A549 (cell line): ENCODE data around the gene SPATA13. TPM values are rescaled to one million over a fixed set of nuclear protein-coding genes. Genes with fewer than 3 reads are reported as not detected.

Experiments
- ATAC-seq, 2 experiments: fragments of 200-7000 bp in 1 of 2; fragments of >200 bp in 1 of 2; cut with Nextera tagmentation in 1 of 2; cut with Tn5 transposase in 1 of 2; 3 replicates each; pipeline versions ENCODE4 v1.8.0 to v1.9.1; 2018 to 2020; ENCODE audit warnings: mild to moderate bottlenecking in 1 of 2, moderate library complexity in 1 of 2
- CTCF ChIA-PET: fragments of 300-600 bp; sonication (Branson Sonifier 250); formaldehyde crosslinking; extraction: SDS; loops from one replicate; lab custom pipeline; 2021; ENCODE audit warnings: antibody characterized with exemption, inconsistent platforms; lab: Yijun Ruan, JAX
- POLR2A ChIA-PET: fragments of 350-600 bp; formaldehyde crosslinking; extraction: SDS; loops from one replicate; lab custom pipeline; 2021; ENCODE audit warnings: antibody characterized with exemption, inconsistent platforms; lab: Yijun Ruan, JAX
- DNase-seq, 2 experiments: peaks; one replicate each; pipeline versions ENCODE4 v3.0.0 to v3.0.0-alpha.2; 2011 to 2016; ENCODE audit warnings: low read depth in 1 of 2, low spot score in 1 of 2
- FAIRE-seq: peaks from 2 replicates; lab custom pipeline; 2011; peaks lifted over from hg19 to GRCh38; lab: Jason Lieb, UNC
- H3K27ac ChIP-seq, 2 experiments: fragments of >200 bp; sonication (Bioruptor Twin); formaldehyde crosslinking; 3 replicates each; pipeline ENCODE4 v1.5.1; 2016 to 2017
- H3K4me1 ChIP-seq: fragments of >200 bp; sonication (Bioruptor Twin); formaldehyde crosslinking; 3 replicates; pipeline ENCODE4 v1.6.1; 2016
- H3K4me2 ChIP-seq: fragments of >200 bp; sonication (Bioruptor Twin); formaldehyde crosslinking; 3 replicates; pipeline ENCODE4 v1.6.1; 2016
- H3K4me3 ChIP-seq: fragments of >200 bp; sonication (Bioruptor Twin); formaldehyde crosslinking; 3 replicates; pipeline ENCODE4 v1.5.1; 2016
- H3K9me3 ChIP-seq: fragments of >200 bp; sonication (Bioruptor Twin); formaldehyde crosslinking; 3 replicates; pipeline ENCODE4 v1.6.1; 2016
- BHLHE40 ChIP-seq: IDR thresholded peaks from 2 replicates; pipeline ENCODE4 v1.6.1; 2012; ENCODE audit warnings: low read depth, low read length, inconsistent platforms
- CBX2 ChIP-seq: fragments of 200-600 bp; sonication (generic); IDR thresholded peaks from 2 replicates; pipeline ENCODE4 v1.6.1; 2016; ENCODE audit warnings: low read depth, mild to moderate bottlenecking, borderline replicate concordance
- CHD2 ChIP-seq: fragments of 150-350 bp; IDR thresholded peaks from 2 replicates; pipeline ENCODE4 v1.6.1; 2014; ENCODE audit warnings: low read length; ENCODE audit not compliant: partially characterized antibody
- HDAC2 ChIP-seq: fragments of 200-600 bp; sonication (generic); IDR thresholded peaks from 2 replicates; pipeline ENCODE4 v1.6.1; 2016
- HOXB13 ChIP-seq: fragments of 250-450 bp; sonication (Bioruptor Pico); IDR thresholded peaks from 2 replicates; pipeline ENCODE4 v1.5.0; 2020; ENCODE audit warnings: low read depth, mild to moderate bottlenecking, moderate library complexity
- JUNB ChIP-seq: fragments of >200 bp; sonication (Bioruptor Twin); formaldehyde crosslinking; IDR thresholded peaks from 2 replicates; pipeline ENCODE4 v1.6.1; 2016
- NR3C1 ChIP-seq: fragments of >200 bp; sonication (Bioruptor Twin); formaldehyde crosslinking; IDR thresholded peaks from 3 replicates; pipeline ENCODE4 v1.6.1; 2017
- POLR2A ChIP-seq: IDR thresholded peaks from 2 replicates; pipeline ENCODE4 v1.6.1; 2012; ENCODE audit warnings: mild to moderate bottlenecking, low read length
- POLR2AphosphoS2 ChIP-seq: conservative IDR thresholded peaks from 2 replicates; pipeline ENCODE4 v1.6.1; 2012; ENCODE audit warnings: low read length, improper control_type of control experiment, inconsistent platforms
- RAD21 ChIP-seq, 2 experiments: fragments of >200 bp in 1 of 2; sonication (Bioruptor Twin) in 1 of 2; formaldehyde crosslinking in 1 of 2; IDR thresholded peaks in 1 of 2; conservative IDR thresholded peaks in 1 of 2; 2 replicates in 1 of 2; 3 replicates in 1 of 2; pipeline ENCODE4 v1.6.1; 2012 to 2018; ENCODE audit warnings: inconsistent platforms in 1 of 2
- RCOR1 ChIP-seq: fragments of 150-350 bp; IDR thresholded peaks from 2 replicates; pipeline ENCODE4 v1.6.1; 2014; ENCODE audit warnings: antibody characterized with exemption, low read length, low read depth
- RFX5 ChIP-seq: fragments of 450-650 bp; IDR thresholded peaks from 2 replicates; pipeline ENCODE4 v1.7.1; 2014; ENCODE audit warnings: antibody characterized with exemption, mild to moderate bottlenecking, moderate library complexity
- RNF2 ChIP-seq: fragments of 200-600 bp; sonication (generic); IDR thresholded peaks from 2 replicates; pipeline ENCODE4 v1.6.1; 2016; ENCODE audit warnings: low read depth, mild to moderate bottlenecking, antibody characterized with exemption, moderate library complexity, borderline replicate concordance
- SMC3 ChIP-seq: fragments of >200 bp; sonication (Bioruptor Twin); formaldehyde crosslinking; IDR thresholded peaks from 3 replicates; pipeline ENCODE4 v1.6.1; 2018; ENCODE audit warnings: inconsistent platforms
- TFCP2L1 ChIP-seq: fragments of 250-450 bp; sonication (Bioruptor Pico); IDR thresholded peaks from 2 replicates; pipeline ENCODE4 v1.5.0; 2021; ENCODE audit warnings: mild to moderate bottlenecking
- WGBS: methylation state at CpG from one replicate; pipeline ENCODE4 v1.1.6; 2017; ENCODE audit errors: missing lambda C conversion rate; 5-methylcytosine and 5-hydroxymethylcytosine counted together
- polyA plus RNA-seq, 4 experiments: library from polyadenylated mRNA; depleted of rRNA in 3 of 4; stranded (reverse); fragments of >200 nt; fragmentation: RNase III in 1 of 4; extraction: RNeasy Plus Mini Kit Qiagen cat#74134 plus additional on column Dnase treatment in 1 of 4; gene quantifications; 2 replicates in 3 of 4; 3 replicates in 1 of 4; pipeline ENCODE4 v1.2.3, GENCODE V29; 2011 to 2017
- TF ChIP-seq, protein P1 (sequence below): fragments of >200 bp; sonication (Bioruptor Twin); formaldehyde crosslinking; IDR thresholded peaks from 3 replicates; pipeline ENCODE4 v1.5.1; 2016
- TF ChIP-seq, protein P2 (sequence below): fragments of 200-600 bp; sonication (generic); IDR thresholded peaks from 2 replicates; pipeline ENCODE4 v1.6.1; 2016; ENCODE audit warnings: antibody characterized with exemption, mild to moderate bottlenecking, moderate library complexity
- TF ChIP-seq, protein P3 (sequence below): fragments of 250-450 bp; sonication (Bioruptor Pico); IDR thresholded peaks from 2 replicates; pipeline ENCODE4 v1.5.0; 2020; ENCODE audit warnings: low read depth, mild to moderate bottlenecking, moderate library complexity
- TF ChIP-seq, protein P4 (sequence below): fragments of 250-450 bp; sonication (Bioruptor Pico); IDR thresholded peaks from 2 replicates; pipeline ENCODE4 v1.5.0; 2021; ENCODE audit warnings: mild to moderate bottlenecking, moderate library complexity, borderline replicate concordance
- TF ChIP-seq, protein P5 (sequence below): IDR thresholded peaks from 2 replicates; pipeline ENCODE4 v1.6.1; 2012

SPATA13 gene
- polyA plus RNA-seq, 2 of the 4 experiments (the other 2 are of a cell fraction): 3.1 to 6.3 TPM

DNA sequence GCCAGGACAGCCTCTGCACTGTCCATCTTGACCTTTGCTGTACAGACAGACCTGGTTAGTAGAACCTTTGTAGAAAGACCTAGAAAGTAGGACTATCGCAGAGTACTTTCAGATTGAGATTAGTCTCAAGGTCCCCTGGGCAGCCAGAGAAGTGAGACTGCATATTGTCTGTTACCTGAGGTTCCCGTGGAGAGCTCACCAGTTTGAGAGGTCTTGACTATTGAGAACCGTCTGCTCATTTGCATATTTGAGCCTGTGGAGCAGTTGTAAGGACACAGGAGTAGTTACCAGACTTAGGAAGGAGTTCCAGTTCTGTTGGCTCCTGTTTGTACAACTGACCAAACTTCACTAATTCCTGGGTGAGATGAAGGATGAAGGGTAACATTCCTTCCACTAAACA is 66.2 kb downstream of the SPATA13 start:
- ATAC-seq (no peak), DNase-seq (no peak)
- POLR2A ChIA-PET: no interaction called here
- no peaks in the 10 kb centered on the region for H3K4me1 ChIP-seq
- TF ChIP-seq RAD21 (conservative IDR thresholded peaks at IDR 0.05 in 1 of 2, IDR thresholded peaks at IDR 0.05 in 1 of 2): no peak
- TF ChIP-seq CBX2: no peak
- no peak for TF ChIP-seq HDAC2
- TF ChIP-seq, protein P1, sequence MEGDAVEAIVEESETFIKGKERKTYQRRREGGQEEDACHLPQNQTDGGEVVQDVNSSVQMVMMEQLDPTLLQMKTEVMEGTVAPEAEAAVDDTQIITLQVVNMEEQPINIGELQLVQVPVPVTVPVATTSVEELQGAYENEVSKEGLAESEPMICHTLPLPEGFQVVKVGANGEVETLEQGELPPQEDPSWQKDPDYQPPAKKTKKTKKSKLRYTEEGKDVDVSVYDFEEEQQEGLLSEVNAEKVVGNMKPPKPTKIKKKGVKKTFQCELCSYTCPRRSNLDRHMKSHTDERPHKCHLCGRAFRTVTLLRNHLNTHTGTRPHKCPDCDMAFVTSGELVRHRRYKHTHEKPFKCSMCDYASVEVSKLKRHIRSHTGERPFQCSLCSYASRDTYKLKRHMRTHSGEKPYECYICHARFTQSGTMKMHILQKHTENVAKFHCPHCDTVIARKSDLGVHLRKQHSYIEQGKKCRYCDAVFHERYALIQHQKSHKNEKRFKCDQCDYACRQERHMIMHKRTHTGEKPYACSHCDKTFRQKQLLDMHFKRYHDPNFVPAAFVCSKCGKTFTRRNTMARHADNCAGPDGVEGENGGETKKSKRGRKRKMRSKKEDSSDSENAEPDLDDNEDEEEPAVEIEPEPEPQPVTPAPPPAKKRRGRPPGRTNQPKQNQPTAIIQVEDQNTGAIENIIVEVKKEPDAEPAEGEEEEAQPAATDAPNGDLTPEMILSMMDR: no peak
- TF ChIP-seq, all 56 proteins: peak for 0
- FAIRE-seq: no peak
- 48% methylated on average over 3 of the region's 3 CpGs for WGBS
- Histone ChIP-seq H3K4me2 (no peak overlapping the region), H3K4me3 (no peak overlapping the region), H3K27ac (no peak overlapping the region), H3K9me3 (no peaks in the 10 kb centered on the region)
- CTCF ChIA-PET: interaction anchor here (8.2 kb wide), 1 partner anchor 206 kb away, joined by 63 read pairs; no protein-coding TSS in a partner anchor

DNA sequence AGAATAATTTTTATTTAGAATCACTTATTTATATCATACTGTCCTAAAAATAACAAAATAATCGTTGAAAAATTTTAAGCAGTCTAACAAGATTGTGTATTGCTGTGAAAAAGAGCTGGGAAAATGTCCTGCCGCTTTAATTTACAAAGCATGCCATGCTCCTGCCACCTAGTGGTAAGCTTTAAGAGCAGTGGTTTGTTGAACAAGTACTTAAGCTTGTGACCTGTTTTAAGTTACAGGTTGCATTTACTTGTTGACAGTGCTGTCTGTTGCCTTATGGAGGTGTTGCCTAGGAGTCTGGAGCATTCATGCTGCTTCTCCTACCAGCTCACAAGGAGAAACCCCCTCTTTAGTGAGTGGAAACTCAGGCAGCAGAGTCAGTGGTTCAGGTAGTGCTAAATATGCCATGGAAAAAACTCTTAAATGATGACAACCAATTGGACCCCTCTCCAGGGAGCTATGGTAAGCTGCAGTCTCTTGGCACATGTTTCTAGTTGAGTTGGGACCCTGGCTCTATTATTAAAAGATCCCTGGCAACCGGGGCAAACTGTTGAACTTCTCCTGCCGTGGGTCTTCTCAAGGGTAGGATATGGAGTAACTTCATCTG is 68.4 kb downstream of the SPATA13 start:
- no peak overlapping the region for H3K27ac ChIP-seq
- ChIA-PET POLR2A (no interaction called here), CTCF (interaction anchor here (0.7 to 8.2 kb wide), 24 partner anchors 9 to 762 kb away, joined by 3 to 63 read pairs (median 4); no protein-coding TSS in a partner anchor)
- 23% methylated on average over 4 of the region's 4 CpGs for WGBS
- ATAC-seq (peak; percentile 64 to 67; a peak in 4 of 6 replicates), DNase-seq (peak; percentile 34 to 72)
- H3K4me2 ChIP-seq: no peak overlapping the region
- TF ChIP-seq POLR2AphosphoS2: no peak
- TF ChIP-seq, protein P1: peak; percentile 74
- TF ChIP-seq, protein P2, sequence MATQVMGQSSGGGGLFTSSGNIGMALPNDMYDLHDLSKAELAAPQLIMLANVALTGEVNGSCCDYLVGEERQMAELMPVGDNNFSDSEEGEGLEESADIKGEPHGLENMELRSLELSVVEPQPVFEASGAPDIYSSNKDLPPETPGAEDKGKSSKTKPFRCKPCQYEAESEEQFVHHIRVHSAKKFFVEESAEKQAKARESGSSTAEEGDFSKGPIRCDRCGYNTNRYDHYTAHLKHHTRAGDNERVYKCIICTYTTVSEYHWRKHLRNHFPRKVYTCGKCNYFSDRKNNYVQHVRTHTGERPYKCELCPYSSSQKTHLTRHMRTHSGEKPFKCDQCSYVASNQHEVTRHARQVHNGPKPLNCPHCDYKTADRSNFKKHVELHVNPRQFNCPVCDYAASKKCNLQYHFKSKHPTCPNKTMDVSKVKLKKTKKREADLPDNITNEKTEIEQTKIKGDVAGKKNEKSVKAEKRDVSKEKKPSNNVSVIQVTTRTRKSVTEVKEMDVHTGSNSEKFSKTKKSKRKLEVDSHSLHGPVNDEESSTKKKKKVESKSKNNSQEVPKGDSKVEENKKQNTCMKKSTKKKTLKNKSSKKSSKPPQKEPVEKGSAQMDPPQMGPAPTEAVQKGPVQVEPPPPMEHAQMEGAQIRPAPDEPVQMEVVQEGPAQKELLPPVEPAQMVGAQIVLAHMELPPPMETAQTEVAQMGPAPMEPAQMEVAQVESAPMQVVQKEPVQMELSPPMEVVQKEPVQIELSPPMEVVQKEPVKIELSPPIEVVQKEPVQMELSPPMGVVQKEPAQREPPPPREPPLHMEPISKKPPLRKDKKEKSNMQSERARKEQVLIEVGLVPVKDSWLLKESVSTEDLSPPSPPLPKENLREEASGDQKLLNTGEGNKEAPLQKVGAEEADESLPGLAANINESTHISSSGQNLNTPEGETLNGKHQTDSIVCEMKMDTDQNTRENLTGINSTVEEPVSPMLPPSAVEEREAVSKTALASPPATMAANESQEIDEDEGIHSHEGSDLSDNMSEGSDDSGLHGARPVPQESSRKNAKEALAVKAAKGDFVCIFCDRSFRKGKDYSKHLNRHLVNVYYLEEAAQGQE: no peak
- TF ChIP-seq RAD21 (conservative IDR thresholded peaks at IDR 0.05 in 1 of 2, IDR thresholded peaks at IDR 0.05 in 1 of 2): peak; percentile 67 to 71
- peak; percentile 59 for TF ChIP-seq SMC3
- TF ChIP-seq, all 56 proteins: peak for 3
- no peaks in the 10 kb centered on the region for H3K9me3 ChIP-seq
- no peak overlapping the region for H3K4me3 ChIP-seq
- H3K4me1 ChIP-seq: no peaks in the 10 kb centered on the region
- FAIRE-seq: no peak

DNA sequence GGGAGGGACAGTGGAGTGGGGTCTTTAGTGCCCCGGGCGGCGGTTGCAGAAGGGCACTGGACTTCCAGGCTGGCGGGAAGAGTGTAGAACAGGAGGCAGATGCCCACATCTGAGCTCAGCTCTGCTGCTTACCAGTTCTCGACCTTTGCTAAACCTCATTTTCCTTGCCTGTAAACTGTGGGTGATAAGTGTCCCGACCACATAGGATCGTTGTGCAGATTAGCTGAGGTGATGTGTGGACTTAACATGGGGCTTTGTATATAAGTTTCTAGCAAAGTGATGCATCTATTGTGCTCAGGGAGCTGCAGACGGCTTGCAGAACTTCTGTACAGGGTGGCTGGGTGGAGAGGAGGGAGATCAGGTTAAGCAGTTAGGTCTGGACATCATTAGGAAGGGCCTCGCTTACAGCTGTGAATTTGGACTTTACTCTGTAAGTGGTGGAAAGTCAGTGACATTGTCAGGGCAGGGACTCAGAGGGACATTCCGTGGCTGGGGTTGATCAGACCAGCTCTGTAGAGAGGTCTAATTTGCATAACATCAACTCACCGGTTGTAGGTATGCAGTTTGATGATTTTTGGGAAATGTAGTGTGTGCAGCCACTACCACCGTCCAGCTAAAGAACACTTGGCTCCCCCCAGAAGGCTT is 70.0 kb downstream of the SPATA13 start:
- Histone ChIP-seq H3K4me3 (no peak overlapping the region), H3K9me3 (no peaks in the 10 kb centered on the region), H3K27ac (no peak overlapping the region), H3K4me1 (no peaks in the 10 kb centered on the region), H3K4me2 (no peak overlapping the region)
- ChIA-PET POLR2A (no interaction called here), CTCF (interaction anchor here (1.1 to 8.2 kb wide), 6 partner anchors 11 to 213 kb away, joined by 3 to 63 read pairs (median 4); no protein-coding TSS in a partner anchor)
- ATAC-seq (no peak), FAIRE-seq (no peak), DNase-seq (no peak)
- WGBS: 77% methylated on average over 12 of the region's 12 CpGs
- TF ChIP-seq NR3C1 (no peak), RNF2 (no peak), POLR2A (no peak), RFX5 (no peak), RCOR1 (no peak), JUNB (no peak), HOXB13 (CRISPR knock-in tag) (no peak), CHD2 (no peak), BHLHE40 (no peak), TFCP2L1 (CRISPR knock-in tag) (no peak)
- TF ChIP-seq, protein P3, sequence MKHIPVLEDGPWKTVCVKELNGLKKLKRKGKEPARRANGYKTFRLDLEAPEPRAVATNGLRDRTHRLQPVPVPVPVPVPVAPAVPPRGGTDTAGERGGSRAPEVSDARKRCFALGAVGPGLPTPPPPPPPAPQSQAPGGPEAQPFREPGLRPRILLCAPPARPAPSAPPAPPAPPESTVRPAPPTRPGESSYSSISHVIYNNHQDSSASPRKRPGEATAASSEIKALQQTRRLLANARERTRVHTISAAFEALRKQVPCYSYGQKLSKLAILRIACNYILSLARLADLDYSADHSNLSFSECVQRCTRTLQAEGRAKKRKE (CRISPR knock-in tag): no peak
- TF ChIP-seq, protein P4, sequence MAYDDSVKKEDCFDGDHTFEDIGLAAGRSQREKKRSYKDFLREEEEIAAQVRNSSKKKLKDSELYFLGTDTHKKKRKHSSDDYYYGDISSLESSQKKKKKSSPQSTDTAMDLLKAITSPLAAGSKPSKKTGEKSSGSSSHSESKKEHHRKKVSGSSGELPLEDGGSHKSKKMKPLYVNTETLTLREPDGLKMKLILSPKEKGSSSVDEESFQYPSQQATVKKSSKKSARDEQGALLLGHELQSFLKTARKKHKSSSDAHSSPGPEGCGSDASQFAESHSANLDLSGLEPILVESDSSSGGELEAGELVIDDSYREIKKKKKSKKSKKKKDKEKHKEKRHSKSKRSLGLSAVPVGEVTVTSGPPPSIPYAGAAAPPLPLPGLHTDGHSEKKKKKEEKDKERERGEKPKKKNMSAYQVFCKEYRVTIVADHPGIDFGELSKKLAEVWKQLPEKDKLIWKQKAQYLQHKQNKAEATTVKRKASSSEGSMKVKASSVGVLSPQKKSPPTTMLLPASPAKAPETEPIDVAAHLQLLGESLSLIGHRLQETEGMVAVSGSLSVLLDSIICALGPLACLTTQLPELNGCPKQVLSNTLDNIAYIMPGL (CRISPR knock-in tag): no peak
- TF ChIP-seq, protein P5, sequence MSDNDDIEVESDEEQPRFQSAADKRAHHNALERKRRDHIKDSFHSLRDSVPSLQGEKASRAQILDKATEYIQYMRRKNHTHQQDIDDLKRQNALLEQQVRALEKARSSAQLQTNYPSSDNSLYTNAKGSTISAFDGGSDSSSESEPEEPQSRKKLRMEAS: no peak
